GM21717 (cell line): ENCODE measurements around the gene ATP6V1G2.

ENCODE experiments used
- ATAC-seq: cut with Tn5 transposase; IDR thresholded peaks from one replicate; pipeline ENCODE4 v1.9.1; 2021; ENCODE audit warnings: mild to moderate bottlenecking, moderate library complexity; ENCODE audit not compliant: unreplicated experiment

ATP6V1G2 gene

GRCh38 chr6:31548544-31548873, 2.1 kb upstream of the ATP6V1G2 start:
- ATAC-seq: no peak

GRCh38 chr6:31547727-31548543, 1.5 kb upstream of the ATP6V1G2 start:
- ATAC-seq: no peak

- ATAC-seq: peak; percentile 56
Measured at GRCh38 chr6:31546958-31547726, 734 bp upstream of the ATP6V1G2 start, which contains the start of gene NFKBIL1. NFKBIL1 (plus strand) TSS chr6:31547608; CDS start chr6:31547695, 87 bp downstream.

GRCh38 chr6:31545291-31545690, 1.1 kb downstream of the ATP6V1G2 start:
- ATAC-seq: no peak

GRCh38 chr6:31544676-31545075, 1.7 kb downstream of the ATP6V1G2 start:
- ATAC-seq: no peak

GRCh38 chr6:31543639-31544038, 2.8 kb downstream of the ATP6V1G2 start:
- no peak for ATAC-seq

DNA sequence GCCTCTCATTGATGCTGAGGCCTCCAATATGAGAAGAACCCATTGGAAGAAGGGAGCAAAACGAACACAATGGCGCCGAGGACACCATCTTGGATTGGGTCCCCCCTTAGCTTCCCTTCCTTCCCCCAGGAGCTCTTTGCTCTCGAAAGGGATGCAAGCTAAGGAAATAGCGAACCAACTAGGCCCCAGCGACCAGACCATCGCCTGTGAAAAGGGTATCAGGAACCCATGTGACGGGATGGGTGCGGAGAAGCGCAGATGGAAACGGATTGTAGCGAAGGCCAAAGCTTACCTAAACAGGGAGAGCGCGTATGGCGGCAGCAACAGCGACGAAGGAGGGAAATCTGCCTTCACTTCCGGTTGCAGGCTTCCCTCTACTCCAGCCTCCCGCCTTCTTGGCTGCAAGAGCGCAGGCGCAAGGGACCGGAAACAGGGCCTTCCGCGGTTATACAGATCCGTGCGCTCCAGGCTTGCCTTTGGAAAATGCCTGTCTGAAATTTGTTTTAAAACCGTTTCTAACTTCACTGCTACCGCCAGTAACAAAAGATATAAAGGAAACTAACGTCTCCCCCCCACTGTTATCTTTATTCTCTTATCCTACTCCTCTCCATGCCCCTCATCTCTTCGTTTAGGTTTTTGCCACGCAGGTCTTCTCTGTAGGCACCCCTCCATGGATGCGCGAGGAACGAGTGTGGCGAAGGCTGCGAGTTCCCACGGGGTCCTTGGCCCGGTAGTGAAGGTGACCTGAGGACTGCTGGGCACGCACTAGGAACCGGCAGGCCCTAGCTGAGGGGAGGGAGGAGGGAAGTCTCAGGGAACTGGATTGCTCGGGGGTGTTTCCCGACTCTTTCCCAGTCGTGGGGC, 4.5 kb downstream of the ATP6V1G2 start, which contains the start of gene DDX39B:
Gene DDX39B, minus strand, starts transcription at position 346 of the 864 bp plus-strand sequence. CDS start 1,471 bp downstream, outside the sequence.
- peak; percentile 54 for ATAC-seq

DNA sequence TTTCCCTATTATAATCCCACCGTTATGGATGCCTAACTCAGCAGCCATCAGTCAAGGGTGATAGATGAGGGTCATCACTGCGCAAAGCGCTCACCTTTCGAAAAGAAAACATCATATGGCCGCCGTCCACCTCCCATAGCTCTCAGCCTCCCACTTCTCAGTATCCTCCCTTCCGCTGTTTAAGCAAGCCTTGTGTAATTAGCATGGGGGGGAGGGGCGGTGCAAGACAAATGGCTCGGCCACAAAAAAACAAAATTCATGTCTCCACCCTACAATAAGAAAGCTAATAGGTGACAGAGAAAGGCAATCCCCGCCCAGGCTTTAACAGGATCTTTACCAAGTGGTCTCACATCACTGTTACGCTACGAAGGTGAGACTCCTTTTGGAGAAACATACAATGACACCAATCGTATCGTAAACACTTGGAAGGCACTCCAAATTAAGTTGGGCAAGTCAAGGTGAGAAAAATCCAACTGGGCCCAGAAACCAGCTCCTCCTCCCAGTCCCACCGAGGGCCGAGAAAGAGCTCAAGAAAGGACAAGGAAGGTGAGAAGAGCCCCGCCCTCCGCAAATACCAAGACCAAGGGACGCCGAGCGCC, 5.2 kb downstream of the ATP6V1G2 start:
- ATAC-seq: no peak

- ATAC-seq: no peak
Measured at GRCh38 chr6:31540640-31541039, 5.8 kb downstream of the ATP6V1G2 start.

- no peak for ATAC-seq
Measured at GRCh38 chr6:31538805-31539400, 7.5 kb downstream of the ATP6V1G2 start.

GRCh38 chr6:31535538-31536324, 10.7 kb downstream of the ATP6V1G2 start:
- no peak for ATAC-seq

DNA sequence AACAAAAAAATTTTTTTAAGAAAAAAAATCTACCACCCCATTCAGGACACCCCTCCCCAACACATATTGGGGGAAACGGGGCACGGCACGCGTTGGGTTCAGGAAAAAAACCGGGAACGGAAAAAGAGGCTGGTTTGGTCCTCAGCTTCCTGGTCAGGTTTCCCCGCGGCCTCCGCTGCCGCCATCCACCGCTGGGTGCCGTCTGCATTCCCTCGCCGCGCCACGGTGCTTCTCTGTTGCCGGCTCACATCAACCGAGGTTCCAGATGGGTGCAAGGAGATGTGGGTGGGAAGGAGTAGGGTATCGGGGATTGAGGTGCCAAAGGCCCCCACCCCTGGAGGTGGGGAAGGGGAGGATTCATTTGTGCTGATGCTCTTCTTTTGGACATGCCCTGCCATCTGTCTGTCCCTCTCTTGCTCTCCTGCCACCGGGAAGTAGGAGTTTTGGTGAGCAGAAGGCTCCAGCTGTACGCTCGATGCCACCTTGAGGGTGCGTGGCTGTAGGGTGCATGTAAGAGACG, 11.8 kb downstream of the ATP6V1G2 start:
- no peak for ATAC-seq

- ATAC-seq: no peak
Measured at GRCh38 chr6:31534011-31534410, 12.4 kb downstream of the ATP6V1G2 start.

DNA sequence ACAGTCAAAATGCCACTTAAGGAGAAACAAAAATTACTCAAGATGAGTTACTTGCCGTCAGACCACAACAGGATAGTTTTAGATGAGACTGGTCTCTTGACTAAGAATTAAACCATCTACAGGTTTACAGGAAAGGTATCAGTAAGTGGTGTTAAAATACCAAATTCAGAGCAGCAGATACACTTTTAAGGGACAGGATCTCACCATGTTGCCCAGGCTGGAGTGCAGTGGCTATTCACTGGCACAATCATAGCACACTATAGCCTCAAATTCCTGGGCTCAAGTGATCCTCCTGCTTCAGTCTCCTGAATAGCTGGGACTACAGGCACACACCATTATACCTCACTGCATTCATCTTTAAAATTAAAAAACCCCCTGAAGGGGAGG, 13.0 kb downstream of the ATP6V1G2 start:
- ATAC-seq: no peak

DNA sequence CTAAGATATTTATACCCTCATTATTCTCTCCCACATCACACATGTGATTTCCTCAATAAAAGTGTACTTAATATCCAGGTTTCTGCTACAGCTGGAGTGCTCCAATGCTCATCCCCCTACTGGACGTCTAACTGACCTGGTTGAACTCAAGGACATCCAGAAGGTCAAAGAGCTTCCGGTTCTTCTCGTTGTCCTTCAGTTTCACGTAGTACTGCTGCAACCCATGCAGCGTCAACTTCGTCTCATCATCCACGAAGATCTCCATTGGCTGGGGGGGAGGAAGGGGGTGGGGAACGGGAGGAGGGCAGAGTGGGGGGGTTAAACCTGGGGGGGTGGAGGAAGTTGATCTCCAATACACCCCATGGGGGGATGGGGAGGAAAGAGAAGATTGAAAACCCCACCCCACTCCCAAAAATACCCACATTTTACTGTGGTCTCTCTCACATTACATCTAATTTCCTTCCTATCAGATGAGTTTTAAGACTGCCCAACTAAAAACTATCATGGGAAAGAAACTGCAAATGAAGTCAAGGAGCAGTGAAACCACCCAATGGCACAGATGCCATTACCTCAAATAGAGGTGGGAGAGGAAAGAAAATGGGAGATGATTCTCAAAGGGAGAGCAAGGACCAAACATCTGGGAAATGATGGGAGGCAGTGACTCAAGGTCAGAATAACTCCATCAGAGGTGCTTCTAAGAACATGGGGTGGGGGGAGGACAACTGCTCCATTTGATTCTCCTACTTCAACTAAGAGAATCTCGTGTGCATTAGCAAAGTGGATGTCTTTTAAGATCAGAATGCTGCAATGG, 13.6 kb downstream of the ATP6V1G2 start:
- no peak for ATAC-seq

GRCh38 chr6:31531771-31532643, 14.4 kb downstream of the ATP6V1G2 start:
- no peak for ATAC-seq

DNA sequence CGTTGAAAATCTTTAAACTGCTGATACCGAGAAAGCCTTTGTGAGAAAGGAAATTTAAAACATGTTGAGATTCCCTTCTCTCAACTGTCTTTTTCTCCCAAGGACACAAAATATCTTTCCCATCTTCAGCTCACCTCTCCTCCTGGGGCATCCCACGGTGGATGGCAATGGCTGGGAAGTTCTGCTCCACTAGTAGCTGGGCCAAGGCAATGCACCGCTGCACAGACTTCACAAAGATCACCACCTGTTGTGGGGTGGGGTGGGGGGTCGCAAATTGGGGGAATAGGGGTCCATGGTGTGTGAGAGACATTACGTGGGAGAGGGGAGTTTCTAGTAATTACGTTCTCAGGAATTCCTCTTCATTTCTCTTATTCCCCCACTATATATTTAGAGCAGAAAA, 15.2 kb downstream of the ATP6V1G2 start:
- ATAC-seq: no peak
